Neural cell (in vitro differentiated cells): ENCODE results near the gene SCNN1A. TPM values are rescaled to one million over a fixed set of nuclear protein-coding genes. Genes with fewer than 3 reads are reported as not detected.

Experiments used
- H2AFZ ChIP-seq: fragments of 200-600, 300-800 bp; sonication (generic), shearing (Covaris generic); 2 replicates; pipeline ENCODE4 v1.6.0; 2014; ENCODE audit warnings: low read depth, mild to moderate bottlenecking, antibody characterized with exemption, low read length, moderate library complexity
- H3F3A ChIP-seq: fragments of 200-600 bp; shearing (Covaris generic); 2 replicates; pipeline ENCODE4 v1.6.1; 2016; ENCODE audit warnings: mild to moderate bottlenecking, moderate library complexity, mixed read lengths, antibody characterized with exemption, low read length; ENCODE audit not compliant: insufficient read depth, poor library complexity, severe bottlenecking
- H3K27ac ChIP-seq: fragments of 200-600, 300-800 bp; sonication (generic), shearing (Covaris generic); 2 replicates; pipeline ENCODE4 v1.5.1; 2014; ENCODE audit warnings: mild to moderate bottlenecking, low read length, moderate library complexity
- H3K27me3 ChIP-seq: fragments of 300-800, 200-600 bp; sonication (generic), shearing (Covaris generic); 2 replicates; pipeline ENCODE4 v1.6.0; 2014; ENCODE audit warnings: mild to moderate bottlenecking, low read depth, low read length, moderate library complexity; ENCODE audit not compliant: insufficient read depth
- H3K36me3 ChIP-seq: fragments of 300-800, 200-600 bp; sonication (generic), shearing (Covaris generic); 2 replicates; pipeline ENCODE4 v1.5.1; 2014; ENCODE audit warnings: mild to moderate bottlenecking, antibody characterized with exemption, low read length, moderate library complexity; ENCODE audit not compliant: insufficient read depth
- H3K4me2 ChIP-seq: fragments of 300-800, 200-600 bp; sonication (generic), shearing (Covaris generic); 2 replicates; pipeline ENCODE4 v1.6.0; 2014; ENCODE audit warnings: mild to moderate bottlenecking, low read length
- H3K4me3 ChIP-seq: fragments of 300-800, 200-600 bp; sonication (generic), shearing (Covaris generic); 2 replicates; pipeline ENCODE4 v1.5.1; 2014; ENCODE audit warnings: mild to moderate bottlenecking, low read length, moderate library complexity
- H3K79me2 ChIP-seq: fragments of 200-600 bp; shearing (Covaris generic); replicated peaks from 2 replicates; pipeline ENCODE4 v1.6.0; 2014; ENCODE audit warnings: mild to moderate bottlenecking, low read length, moderate library complexity; ENCODE audit not compliant: insufficient read depth
- H3K9ac ChIP-seq: fragments of 300-800, 200-600 bp; sonication (generic), shearing (Covaris generic); 2 replicates; pipeline ENCODE4 v1.6.1; 2016; ENCODE audit warnings: mild to moderate bottlenecking, low read length, mixed read lengths
- H3K9me2 ChIP-seq: fragments of 200-600 bp; shearing (Covaris generic); 2 replicates; pipeline ENCODE4 v1.6.1; 2016; ENCODE audit warnings: mild to moderate bottlenecking, low read length, mixed read lengths; ENCODE audit not compliant: insufficient read depth
- H3K9me3 ChIP-seq: fragments of 200-600, 300-800 bp; sonication (generic), shearing (Covaris generic); 2 replicates; pipeline ENCODE4 v1.6.1; 2016; ENCODE audit warnings: mild to moderate bottlenecking, mixed run types, low read length, moderate library complexity, mixed read lengths
- H4K20me1 ChIP-seq: fragments of 200-600 bp; shearing (Covaris generic); 2 replicates; pipeline ENCODE4 v1.6.1; 2016; ENCODE audit warnings: mild to moderate bottlenecking, mixed run types; ENCODE audit not compliant: insufficient read depth
- CTCF ChIP-seq: fragments of 450-650 bp; IDR thresholded peaks from 2 replicates; pipeline ENCODE4 v1.5.1; 2014; ENCODE audit warnings: antibody characterized with exemption, mild to moderate bottlenecking, moderate library complexity; ENCODE audit not compliant: poor library complexity, severe bottlenecking
- EP300 ChIP-seq: fragments of 450-650 bp; conservative IDR thresholded peaks from 2 replicates; pipeline ENCODE4 v1.6.1; 2014; ENCODE audit warnings: antibody characterized with exemption, mild to moderate bottlenecking, moderate library complexity; ENCODE audit not compliant: poor library complexity, severe bottlenecking
- EZH2 ChIP-seq: fragments of 200-600, 300-800 bp; shearing (Covaris generic), sonication (generic); IDR thresholded peaks from 2 replicates; pipeline ENCODE4 v1.6.1; 2014; ENCODE audit warnings: antibody characterized with exemption, low read length, borderline replicate concordance, mild to moderate bottlenecking; ENCODE audit not compliant: insufficient read depth, poor library complexity, severe bottlenecking
- MXI1 ChIP-seq: fragments of 450-650 bp; conservative IDR thresholded peaks from 2 replicates; pipeline ENCODE4 v1.6.1; 2014; ENCODE audit warnings: antibody characterized with exemption, mild to moderate bottlenecking; ENCODE audit not compliant: poor library complexity, severe bottlenecking
- POLR2AphosphoS5 ChIP-seq: IDR thresholded peaks from 2 replicates; pipeline ENCODE4 v1.6.1; 2012
- RAD21 ChIP-seq: fragments of 450-650 bp; conservative IDR thresholded peaks from 2 replicates; pipeline ENCODE4 v1.6.1; 2014; ENCODE audit warnings: antibody characterized with exemption, mild to moderate bottlenecking, moderate library complexity
- REST ChIP-seq: IDR thresholded peaks from 2 replicates; pipeline ENCODE4 v1.6.1; 2012; ENCODE audit warnings: borderline replicate concordance
- SMC3 ChIP-seq: fragments of 450-650 bp; conservative IDR thresholded peaks from 2 replicates; pipeline ENCODE4 v1.6.1; 2014; ENCODE audit warnings: antibody characterized with exemption, mild to moderate bottlenecking, moderate library complexity; ENCODE audit not compliant: poor library complexity
- TAF1 ChIP-seq: IDR thresholded peaks from 2 replicates; pipeline ENCODE4 v1.6.1; 2012; ENCODE audit warnings: low read depth
- polyA plus RNA-seq: library from polyadenylated mRNA; depleted of rRNA; stranded (reverse); fragments of >200 nt; gene quantifications from 2 replicates; pipeline ENCODE4 v1.2.3, GENCODE V29; 2014

SCNN1A gene
- polyA plus RNA-seq, 1 donor from 2014 or later: not detected

DNA sequence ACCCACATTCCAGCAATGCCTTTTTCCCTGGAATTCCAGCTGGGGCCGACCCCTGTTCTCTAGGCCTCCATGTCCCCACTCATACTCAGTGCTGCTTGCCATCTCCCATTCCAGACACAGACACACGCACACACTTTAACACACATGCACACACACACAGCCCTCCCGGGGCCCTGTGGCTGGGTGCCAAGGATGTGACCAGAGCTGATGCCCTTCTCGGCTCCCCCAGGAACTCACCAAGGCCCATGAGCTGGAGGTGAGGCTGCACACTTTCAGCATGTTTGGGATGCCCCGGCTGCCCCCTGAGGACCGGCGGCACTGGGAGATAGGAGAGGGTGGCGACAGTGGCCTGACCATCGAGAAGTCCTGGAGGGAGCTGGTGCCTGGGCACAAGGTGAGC lies 60.6 kb downstream of the SCNN1A start:
- TF ChIP-seq TAF1: no peak
- no peak for TF ChIP-seq CTCF
- TF ChIP-seq MXI1: no peak
- TF ChIP-seq REST: no peak
- no peak for TF ChIP-seq EZH2
- no peak for TF ChIP-seq RAD21
- no peak for TF ChIP-seq EP300
- TF ChIP-seq POLR2AphosphoS5: no peak
- TF ChIP-seq SMC3: no peak
- Histone ChIP-seq H2AFZ (no peak overlapping the region), H3K9me3 (no peaks in the 10 kb centered on the region), H3K9me2 (no peaks in the 10 kb centered on the region), H3K4me3 (no peak overlapping the region), H3K9ac (no peak overlapping the region), H3F3A (no peaks in the 10 kb centered on the region), H3K36me3 (no peaks in the 10 kb centered on the region), H4K20me1 (no peaks in the 10 kb centered on the region), H3K79me2 (no peaks in the 10 kb centered on the region), H3K27me3 (peaks cover 16% of the 10 kb centered on the region), H3K4me2 (no peak overlapping the region), H3K27ac (no peak overlapping the region)

DNA sequence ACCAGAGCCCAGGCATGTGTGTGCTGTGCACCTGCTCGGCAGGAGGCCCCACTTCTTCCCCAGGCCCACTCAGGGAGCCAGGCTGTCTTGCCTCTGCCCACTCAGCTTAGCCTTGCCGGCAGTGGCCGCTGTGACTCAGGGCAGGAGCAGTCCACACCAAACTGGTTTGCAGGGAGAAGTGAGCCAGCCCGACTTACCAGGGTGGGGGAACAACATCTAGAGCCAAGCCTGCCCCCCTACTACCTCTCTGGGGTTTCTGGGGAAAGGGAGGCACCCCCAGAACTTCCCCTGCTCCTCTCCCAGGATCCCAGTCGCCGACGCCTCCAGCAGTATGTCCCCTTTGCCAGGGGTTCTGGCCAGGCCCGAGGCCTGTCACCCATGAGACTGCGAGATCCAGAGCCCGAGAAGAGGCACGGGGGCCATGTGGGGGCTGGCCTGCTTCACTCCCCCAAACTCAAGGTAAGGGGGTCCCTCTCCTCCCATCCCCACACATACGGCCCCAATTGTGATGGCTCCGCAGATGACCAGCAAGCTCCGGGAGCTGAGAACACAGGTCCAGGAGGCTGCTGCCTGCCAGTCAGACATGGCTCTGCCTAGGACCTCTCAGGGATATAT lies 61.9 kb downstream of the SCNN1A start:
- TF ChIP-seq CTCF (no peak), MXI1 (no peak), EZH2 (no peak)
- H3K9me3 ChIP-seq: no peaks in the 10 kb centered on the region
- H3K27ac ChIP-seq: no peak overlapping the region
- no peak overlapping the region for H2AFZ ChIP-seq
- no peak overlapping the region for H3K9ac ChIP-seq
- H3F3A ChIP-seq: no peaks in the 10 kb centered on the region
- no peaks in the 10 kb centered on the region for H4K20me1 ChIP-seq
- no peak overlapping the region for H3K4me2 ChIP-seq
- peaks cover 24% of the 10 kb centered on the region for H3K27me3 ChIP-seq
- no peaks in the 10 kb centered on the region for H3K79me2 ChIP-seq
- no peaks in the 10 kb centered on the region for H3K9me2 ChIP-seq
- H3K4me3 ChIP-seq: no peak overlapping the region
- H3K36me3 ChIP-seq: no peaks in the 10 kb centered on the region
